A673 (cell line): Measurements from ENCODE around the gene JARID2. TPM values are rescaled to one million over a fixed set of nuclear protein-coding genes. Genes with fewer than 3 reads are reported as not detected.

Experiments
- BruUV-seq: library from RNA; stranded (reverse); fragments of 400-500 nt; replicated peaks from 2 replicates; lab custom pipeline; 2021; lab: Mats Ljungman, UMichigan
- CTCF ChIA-PET: fragments of 300-600 bp; sonication (Branson Sonifier 250); formaldehyde crosslinking; loops from one replicate; lab custom pipeline; 2022; ENCODE audit warnings: antibody characterized with exemption; lab: Charles Lee
- POLR2A ChIA-PET: fragments of 300-600 bp; sonication (Branson Sonifier 250); formaldehyde crosslinking; loops from one replicate; lab custom pipeline; 2022; ENCODE audit warnings: antibody characterized with exemption; ENCODE audit not compliant: low non-redundant PET; lab: Charles Lee
- DNase-seq: peaks from one replicate; pipeline ENCODE4 v3.0.0-alpha.2; 2015; ENCODE audit warnings: low spot score
- H3K27ac ChIP-seq: fragments of 200-600 bp; sonication (generic); 2 replicates; pipeline ENCODE4 v1.5.1; 2016; ENCODE audit warnings: mixed run types, low read depth, mild to moderate bottlenecking, mixed read lengths, antibody characterized with exemption, low read length; ENCODE audit not compliant: poor library complexity, severe bottlenecking
- H3K27me3 ChIP-seq: fragments of 200-600 bp; sonication (generic); replicated peaks from 2 replicates; pipeline ENCODE4 v1.6.1; 2017; ENCODE audit warnings: mixed run types, low read depth, mild to moderate bottlenecking, mixed read lengths, antibody characterized with exemption, low read length; ENCODE audit not compliant: insufficient read depth, poor library complexity
- H3K36me3 ChIP-seq: fragments of 200-600 bp; sonication (generic); 2 replicates; pipeline ENCODE4 v1.6.1; 2016; ENCODE audit warnings: mixed run types, mild to moderate bottlenecking, mixed read lengths, antibody characterized with exemption, low read length; ENCODE audit not compliant: insufficient read depth, poor library complexity, severe bottlenecking
- H3K4me1 ChIP-seq: fragments of 200-600 bp; sonication (generic); 2 replicates; pipeline ENCODE4 v1.6.1; 2017; ENCODE audit warnings: mixed run types, mild to moderate bottlenecking, mixed read lengths, antibody characterized with exemption, low read length; ENCODE audit not compliant: insufficient read depth, poor library complexity, severe bottlenecking
- H3K4me3 ChIP-seq: fragments of 200-600 bp; sonication (generic); 2 replicates; pipeline ENCODE4 v1.5.1; 2016; ENCODE audit warnings: low read depth, mixed run types, mild to moderate bottlenecking, mixed read lengths, low read length; ENCODE audit not compliant: poor library complexity, severe bottlenecking
- H3K9me3 ChIP-seq: fragments of 200-600 bp; sonication (generic); 2 replicates; pipeline ENCODE4 v1.6.1; 2016; ENCODE audit warnings: mixed run types, low read depth, mild to moderate bottlenecking, mixed read lengths, antibody characterized with exemption, low read length; ENCODE audit not compliant: poor library complexity, severe bottlenecking
- CTCF ChIP-seq: fragments of 300-800, 200-600 bp; sonication (generic); conservative IDR thresholded peaks from 2 replicates; pipeline ENCODE4 v1.5.1; 2017; ENCODE audit warnings: low read depth, mild to moderate bottlenecking, antibody characterized with exemption, low read length, moderate library complexity, mixed read lengths
- EZH2 ChIP-seq: fragments of 200-600 bp; sonication (generic); IDR thresholded peaks from 2 replicates; pipeline ENCODE4 v1.6.1; 2017; ENCODE audit warnings: borderline replicate concordance, low read depth, mild to moderate bottlenecking, mixed read lengths, antibody characterized with exemption, low read length; ENCODE audit not compliant: poor library complexity, severe bottlenecking
- intact Hi-C: fragments of 100-400 bp; cut with micrococcal nuclease; formaldehyde crosslinking; loops from one replicate; pipeline ENCODE4 v1.10.0; 2022; ENCODE audit not compliant: unreplicated experiment
- total RNA-seq: library from RNA; stranded (reverse); gene quantifications from 2 replicates; pipeline ENCODE4 v1.2.3, GENCODE V29; 2021

The JARID2 gene
- total RNA-seq, 1 experiment from 2014 or later = 29.4 TPM

GRCh38 chr6:15349379-15349778 lies 103.5 kb downstream of the JARID2 start:
- no peak overlapping the region for H3K27ac ChIP-seq
- intact Hi-C loops = no loop called here
- H3K4me3 ChIP-seq = no peak overlapping the region
- ChIA-PET CTCF (no interaction called here), POLR2A (no interaction called here)
- no TSS peak for BruUV-seq
- DNase-seq = no peak
- H3K27me3 ChIP-seq = no peaks in the 10 kb centered on the region
- H3K4me1 ChIP-seq = peaks cover 47% of the 10 kb centered on the region
- H3K9me3 ChIP-seq = no peaks in the 10 kb centered on the region
- H3K36me3 ChIP-seq = no peaks in the 10 kb centered on the region
- TF ChIP-seq CTCF = no peak
- no peak for TF ChIP-seq EZH2

DNA sequence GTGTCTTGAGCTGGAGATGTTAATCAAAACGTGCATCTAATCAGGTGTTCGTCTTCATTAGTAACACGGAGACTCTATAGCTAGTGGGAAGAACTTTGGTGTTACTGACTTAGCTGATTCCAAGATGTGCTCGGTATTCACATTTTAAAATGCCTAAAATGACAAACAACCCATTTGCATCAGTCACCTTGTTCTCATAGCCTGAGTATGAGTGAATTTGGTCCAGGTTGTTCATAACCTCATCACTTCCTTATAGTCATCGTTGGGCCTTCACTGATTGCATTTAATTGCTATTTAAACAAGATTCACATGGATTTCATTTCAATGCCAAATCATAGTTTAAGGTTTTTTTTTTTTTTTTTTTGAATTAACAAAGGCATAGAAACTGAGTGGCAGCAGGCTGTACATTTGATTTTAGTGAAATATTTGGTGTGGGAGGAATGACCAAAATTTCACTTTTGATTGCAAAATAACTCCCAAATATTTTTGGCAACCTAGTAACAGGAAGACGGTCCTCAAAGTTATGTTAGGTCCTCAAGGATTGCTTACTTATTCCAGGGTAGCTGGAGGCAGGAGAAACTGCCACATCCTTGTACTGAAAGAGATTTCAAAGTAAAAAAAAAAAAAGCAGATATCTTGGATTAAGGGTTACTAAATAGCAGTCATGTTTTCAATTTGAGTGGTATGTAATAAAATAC lies 104.7 kb downstream of the JARID2 start:
- ChIA-PET POLR2A (no interaction called here), CTCF (no interaction called here)
- intact Hi-C loops = no loop called here
- no peaks in the 10 kb centered on the region for H3K27me3 ChIP-seq
- no peaks in the 10 kb centered on the region for H3K36me3 ChIP-seq
- BruUV-seq = no TSS peak
- no peak overlapping the region for H3K4me3 ChIP-seq
- H3K27ac ChIP-seq = no peak overlapping the region
- TF ChIP-seq EZH2 (no peak), CTCF (no peak)
- H3K4me1 ChIP-seq = peaks cover 46% of the 10 kb centered on the region
- DNase-seq = no peak
- no peaks in the 10 kb centered on the region for H3K9me3 ChIP-seq

- H3K9me3 ChIP-seq = no peaks in the 10 kb centered on the region
- no peaks in the 10 kb centered on the region for H3K27me3 ChIP-seq
- H3K4me3 ChIP-seq = no peak overlapping the region
- no peak for DNase-seq
- no TSS peak for BruUV-seq
- peaks cover 47% of the 10 kb centered on the region for H3K4me1 ChIP-seq
- ChIA-PET POLR2A (no interaction called here), CTCF (no interaction called here)
- intact Hi-C loops = no loop called here
- no peaks in the 10 kb centered on the region for H3K36me3 ChIP-seq
- no peak overlapping the region for H3K27ac ChIP-seq
- TF ChIP-seq CTCF (no peak), EZH2 (no peak)
Observed at GRCh38 chr6:15351631-15352030, 105.8 kb downstream of the JARID2 start.
